H1 (cell line): ENCODE results near the gene EAF2. TPM values are rescaled to one million over a fixed set of nuclear protein-coding genes. Genes with fewer than 3 reads are reported as not detected.

Experiments
- ASH2L ChIP-seq: fragments of 200-600, 300-600 bp; sonication (generic); IDR thresholded peaks from one replicate; pipeline ENCODE4 v1.7.1; 2017; ENCODE audit warnings: low read length
- BACH1 ChIP-seq: IDR thresholded peaks from 2 replicates; pipeline ENCODE4 v1.6.1; 2012; ENCODE audit warnings: low read length, improper control_type of control experiment
- CTBP2 ChIP-seq: IDR thresholded peaks from 2 replicates; pipeline ENCODE4 v1.7.0; 2011; ENCODE audit warnings: borderline replicate concordance, mild to moderate bottlenecking, moderate library complexity, mixed read lengths, low read length; ENCODE audit not compliant: insufficient read depth, insufficient read length
- CTCF ChIP-seq, 3 experiments: IDR thresholded peaks; 1 replicate in 2 of 3; 2 replicates in 1 of 3; pipeline versions ENCODE4 v1.5.1 to v1.6.1; 2011; ENCODE audit warnings: low read length in 3 of 3, mild to moderate bottlenecking in 3 of 3, inconsistent platforms in 2 of 3, low read depth in 1 of 3, moderate library complexity in 1 of 3; ENCODE audit not compliant: insufficient read depth in 1 of 3; ENCODE audit errors: control extremely low read depth in 1 of 3
- GABPA ChIP-seq: IDR thresholded peaks from 2 replicates; pipeline ENCODE4 v1.6.1; 2011; ENCODE audit warnings: mild to moderate bottlenecking, low read length, moderate library complexity, borderline replicate concordance; ENCODE audit not compliant: insufficient read depth
- JUND ChIP-seq: IDR thresholded peaks from 2 replicates; pipeline ENCODE4 v1.6.1; 2011; ENCODE audit warnings: mild to moderate bottlenecking, improper control_type of control experiment, low read length
- KDM1A ChIP-seq: fragments of 200-600, 300-600 bp; sonication (generic); IDR thresholded peaks from 2 replicates; pipeline ENCODE4 v1.7.1; 2016; ENCODE audit warnings: mild to moderate bottlenecking, low read length, borderline replicate concordance
- KDM4A ChIP-seq: IDR thresholded peaks from one replicate; pipeline ENCODE4 v1.7.1; 2012; ENCODE audit warnings: low read depth, mild to moderate bottlenecking, moderate library complexity, low read length, inconsistent platforms; ENCODE audit not compliant: severe bottlenecking
- KDM5A ChIP-seq: fragments of 200-600 bp; IDR thresholded peaks from 2 replicates; pipeline ENCODE4 v1.7.1; 2012; ENCODE audit warnings: mild to moderate bottlenecking, low read length, inconsistent platforms, mixed read lengths
- MAX ChIP-seq: IDR thresholded peaks from 2 replicates; pipeline ENCODE4 v1.6.1; 2012; ENCODE audit warnings: inconsistent platforms
- PHF8 ChIP-seq: fragments of 200-600 bp; sonication (generic); conservative IDR thresholded peaks from 2 replicates; pipeline ENCODE4 v1.7.1; 2012; ENCODE audit warnings: low read depth, mild to moderate bottlenecking, inconsistent platforms, low read length, moderate library complexity
- POLR2AphosphoS5 ChIP-seq: IDR thresholded peaks from 2 replicates; pipeline ENCODE4 v1.6.1; 2011; ENCODE audit warnings: low read depth, low read length
- SP1 ChIP-seq: IDR thresholded peaks from 2 replicates; pipeline ENCODE4 v1.6.1; 2011; ENCODE audit warnings: low read depth, low read length
- SRF ChIP-seq: IDR thresholded peaks from 2 replicates; pipeline ENCODE4 v1.6.1; 2011; ENCODE audit warnings: mild to moderate bottlenecking, low read depth, low read length, moderate library complexity
- polyA plus RNA-seq, 7 experiments: library from polyadenylated mRNA; depleted of rRNA in 3 of 7; stranded (reverse) in 5 of 7; unstranded in 2 of 7; fragments of >200 nt in 5 of 7; fragments of 200-250 nt in 2 of 7; gene quantifications; 1 replicate in 5 of 7; 2 replicates in 1 of 7; 4 replicates in 1 of 7; pipeline versions ENCODE4 v1.2.1 to v1.2.3, GENCODE V29; 2011 to 2013; ENCODE audit warnings: missing spikeins in 2 of 7, mixed read lengths in 2 of 7
- total RNA-seq: library from RNA; stranded (reverse); fragmentation: NEBNext Ultra II Directional; extraction: Animal tissue kit (Norgen Biotek cat#: 25700); gene quantifications from 2 replicates; pipeline ENCODE4 v1.2.1, GENCODE V29; 2021

Gene EAF2
- total and polyA plus RNA-seq, 2 of the 8 experiments (the other 6 are each of a cell fraction or from before 2014, with no cell fraction given): 3.6 to 6.6 TPM

- TF ChIP-seq CTCF (IDR thresholded peaks at IDR 0.05; ENCODE audit: control extremely low read depth in 1 of 3, insufficient read depth in 1 of 3, low read depth in 1 of 3, low read length in 3 of 3) (no peak), MAX (peak; percentile 93), POLR2AphosphoS5 (no peak; the same call in 1 of the 2 replicates), CTBP2 (no peak), KDM5A (no peak), GABPA (no peak), SRF (no peak), ASH2L (peak; percentile 52), KDM1A (no peak), JUND (no peak), SP1 (peak; percentile 86), PHF8 (peak; percentile 77), BACH1 (no peak), KDM4A (peak; percentile 91)
Observed at GRCh38 chr3:121834671-121835464, at the start of gene EAF2, which contains the start of gene IQCB1 (continued).
